ENCODE results near the gene PPM1L.

DNA sequence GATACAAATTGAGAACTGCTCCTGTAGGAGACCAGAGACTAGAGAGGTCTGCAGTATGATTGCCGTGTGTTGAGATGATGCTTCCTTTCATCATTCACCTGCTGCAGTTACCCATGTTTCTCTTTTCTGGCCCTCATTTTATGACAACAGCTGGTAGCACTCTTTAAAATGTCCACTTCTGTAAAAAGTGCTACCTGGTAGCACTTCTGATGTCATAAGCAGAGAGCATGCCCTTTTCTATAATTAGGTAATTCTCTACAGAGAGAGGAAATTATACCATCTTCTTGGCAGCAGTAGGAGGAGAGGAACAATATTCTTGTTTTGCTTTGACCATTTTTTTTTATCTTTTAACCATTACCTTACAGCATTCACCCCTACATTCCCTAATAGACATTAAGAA lies 123.8 kb downstream of the PPM1L start:
- TF ChIP-seq POLR2A (IDR thresholded peaks at IDR 0.05) = no peak
- TF ChIP-seq CTCF (IDR thresholded peaks at IDR 0.05) = no peak
